NT2/D1 (cell line): ENCODE measurements around the gene DOCK11.

Experiments
- SUZ12 ChIP-seq: IDR thresholded peaks from 2 replicates; pipeline ENCODE4 v1.6.1; 2011; ENCODE audit not compliant: insufficient read length, insufficient read depth; ENCODE audit errors: extremely low read depth
- ZNF274 ChIP-seq: IDR thresholded peaks from 2 replicates; pipeline ENCODE4 v1.6.1; 2011; ENCODE audit warnings: mild to moderate bottlenecking, low read depth, low read length

DNA sequence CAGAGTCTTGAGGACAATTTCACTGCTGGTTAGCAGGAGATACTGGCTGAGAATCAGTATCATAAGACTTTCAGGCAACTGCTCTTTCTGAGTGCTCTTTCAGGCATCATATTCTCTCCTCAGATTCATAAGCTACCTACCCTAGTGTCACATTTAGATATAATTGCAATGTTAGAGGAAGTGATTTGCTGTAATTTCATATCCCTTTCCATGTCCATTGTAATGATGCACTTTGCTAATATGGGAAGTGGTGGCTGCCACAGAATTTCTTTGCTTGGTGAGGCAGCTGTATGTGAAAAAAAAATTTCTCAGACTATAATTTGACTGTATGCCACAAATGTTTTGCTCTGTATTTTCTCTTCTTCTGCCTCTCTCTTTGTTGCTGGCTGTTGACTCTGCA lies 63.3 kb downstream of the DOCK11 start:
- no peak for TF ChIP-seq ZNF274
- TF ChIP-seq SUZ12 = no peak
